Measurements from ENCODE around the gene DYRK1B.
"Not testable (repeated sequence)": the region's sequence is repeated elsewhere in the genome, so short reads cannot be mapped to it uniquely, and the experiment has no call there.

DYRK1B gene

GRCh38 chr19:39829702-39830275 is 4.2 kb downstream of the DYRK1B start:
- DNase-seq: no peak

GRCh38 chr19:39828654-39829032 is 5.3 kb downstream of the DYRK1B start:
- DNase-seq: no peak

GRCh38 chr19:39828015-39828653 is 5.8 kb downstream of the DYRK1B start:
- no peak for DNase-seq

- DNase-seq: no peak
Observed at GRCh38 chr19:39827216-39827615, 6.7 kb downstream of the DYRK1B start.

- no peak for DNase-seq
Observed at GRCh38 chr19:39826311-39826945, 7.5 kb downstream of the DYRK1B start.

GRCh38 chr19:39825531-39826076 is 8.4 kb downstream of the DYRK1B start:
- DNase-seq: no peak

- DNase-seq: no peak
Observed at GRCh38 chr19:39825093-39825463, 8.9 kb downstream of the DYRK1B start.

- DNase-seq: peak; percentile 73
Observed at GRCh38 chr19:39824143-39825092, 9.5 kb downstream of the DYRK1B start.

- no peak for DNase-seq
Observed at GRCh38 chr19:39823686-39824085, 10.3 kb downstream of the DYRK1B start.

- no peak for DNase-seq
Observed at GRCh38 chr19:39820696-39821095, 13.3 kb downstream of the DYRK1B start.

GRCh38 chr19:39819786-39820185 is 14.2 kb downstream of the DYRK1B start:
- no peak for DNase-seq

GRCh38 chr19:39818626-39819097 is 15.3 kb downstream of the DYRK1B start:
- DNase-seq: no peak

- DNase-seq: no peak
Observed at GRCh38 chr19:39817888-39818561, 15.9 kb downstream of the DYRK1B start.

- DNase-seq: no peak
Observed at GRCh38 chr19:39816287-39817048, 17.5 kb downstream of the DYRK1B start.

GRCh38 chr19:39814595-39814994 is 19.4 kb downstream of the DYRK1B start:
- DNase-seq: no peak

- DNase-seq: not testable (repeated sequence)
Observed at GRCh38 chr19:39814111-39814510, 19.9 kb downstream of the DYRK1B start.

- no peak for DNase-seq
Observed at GRCh38 chr19:39813264-39813993, 20.5 kb downstream of the DYRK1B start.

- no peak for DNase-seq
Observed at GRCh38 chr19:39811064-39811463, 22.9 kb downstream of the DYRK1B start.

- no peak for DNase-seq
Observed at GRCh38 chr19:39810424-39810823, 23.5 kb downstream of the DYRK1B start.

GRCh38 chr19:39809368-39809767 is 24.6 kb downstream of the DYRK1B start:
- no peak for DNase-seq

- not testable (repeated sequence) for DNase-seq
Observed at GRCh38 chr19:39808688-39809087, 25.3 kb downstream of the DYRK1B start.

All from OCI-M1 (cell line).